A549 (cell line): ENCODE measurements around the gene CDK14.

Experiments used
- CTCF ChIP-seq: fragments of >200 bp; sonication (Bioruptor Twin); formaldehyde crosslinking; IDR thresholded peaks from 3 replicates; pipeline ENCODE4 v1.5.1; 2016
- ELK1 ChIP-seq: fragments of 150-350 bp; IDR thresholded peaks from 2 replicates; pipeline ENCODE4 v1.6.1; 2014; ENCODE audit warnings: low read depth, mild to moderate bottlenecking, low read length
- EP300 ChIP-seq, 2 experiments: fragments of >200 bp; sonication (Bioruptor Twin); formaldehyde crosslinking; IDR thresholded peaks; 2 replicates in 1 of 2; 3 replicates in 1 of 2; pipeline ENCODE4 v1.6.1; 2016 to 2017
- FOSL2 ChIP-seq, 2 experiments: fragments of 450-650 bp in 1 of 2; fragments of >200 bp in 1 of 2; sonication (Bioruptor Twin) in 1 of 2; formaldehyde crosslinking; IDR thresholded peaks; 2 replicates each; pipeline versions ENCODE4 v1.5.0 to v1.6.1; 2016 to 2020; ENCODE audit warnings: mild to moderate bottlenecking in 1 of 2, moderate library complexity in 1 of 2
- MAX ChIP-seq: IDR thresholded peaks from 2 replicates; pipeline ENCODE4 v1.6.1; 2012
- NPAS2 ChIP-seq: fragments of 250-450 bp; sonication (Bioruptor Pico); IDR thresholded peaks from 2 replicates; pipeline ENCODE4 v1.8.0; 2022; ENCODE audit warnings: mild to moderate bottlenecking, moderate library complexity, borderline replicate concordance
- POLR2A ChIP-seq: IDR thresholded peaks from 2 replicates; pipeline ENCODE4 v1.6.1; 2012; ENCODE audit warnings: mild to moderate bottlenecking, low read length
- POLR2AphosphoS2 ChIP-seq: conservative IDR thresholded peaks from 2 replicates; pipeline ENCODE4 v1.6.1; 2012; ENCODE audit warnings: low read length, improper control_type of control experiment, inconsistent platforms
- RAD21 ChIP-seq, 2 experiments: fragments of >200 bp in 1 of 2; sonication (Bioruptor Twin) in 1 of 2; formaldehyde crosslinking in 1 of 2; IDR thresholded peaks in 1 of 2; conservative IDR thresholded peaks in 1 of 2; 2 replicates in 1 of 2; 3 replicates in 1 of 2; pipeline ENCODE4 v1.6.1; 2012 to 2018; ENCODE audit warnings: inconsistent platforms in 1 of 2
- REST ChIP-seq: fragments of 200-600 bp; sonication (generic); IDR thresholded peaks from 2 replicates; pipeline ENCODE4 v1.6.1; 2016; ENCODE audit warnings: antibody characterized with exemption, mild to moderate bottlenecking, moderate library complexity
- RFX5 ChIP-seq: fragments of 450-650 bp; IDR thresholded peaks from 2 replicates; pipeline ENCODE4 v1.7.1; 2014; ENCODE audit warnings: antibody characterized with exemption, mild to moderate bottlenecking, moderate library complexity
- SMC3 ChIP-seq: fragments of >200 bp; sonication (Bioruptor Twin); formaldehyde crosslinking; IDR thresholded peaks from 3 replicates; pipeline ENCODE4 v1.6.1; 2018; ENCODE audit warnings: inconsistent platforms
- TP53 ChIP-seq: fragments of 250-450 bp; sonication (Bioruptor Pico); IDR thresholded peaks from 2 replicates; pipeline ENCODE4 v1.5.0; 2021; ENCODE audit warnings: mild to moderate bottlenecking, moderate library complexity
- ZNF302 ChIP-seq: fragments of 250-450 bp; sonication (Bioruptor Pico); IDR thresholded peaks from 2 replicates; pipeline ENCODE4 v1.9.0; 2021; ENCODE audit warnings: inconsistent platforms, mild to moderate bottlenecking, moderate library complexity

- TF ChIP-seq CTCF (no peak), SMC3 (no peak), MAX (no peak), REST (no peak), POLR2A (no peak), ELK1 (no peak), POLR2AphosphoS2 (no peak), NPAS2 (CRISPR knock-in tag) (no peak), EP300 (IDR thresholded peaks at IDR 0.05) (no peak), FOSL2 (IDR thresholded peaks at IDR 0.05) (no peak), FOSL2 (CRISPR knock-in tag; IDR thresholded peaks at IDR 0.05) (no peak), TP53 (CRISPR knock-in tag) (no peak), ZNF302 (CRISPR knock-in tag) (no peak), RFX5 (no peak), RAD21 (conservative IDR thresholded peaks at IDR 0.05 in 1 of 2, IDR thresholded peaks at IDR 0.05 in 1 of 2) (no peak)
These were observed 35.4 kb upstream of the CDK14 start for GRCh38 chr7:90560730-90561129.
